Activated CD8-positive, alpha-beta memory T cell treated with anti-CD3 and anti-CD28 coated beads, Interleukin-2, amount 50 U/mL, for 4 hours (primary cell): ENCODE data around the gene PTPN1.
A peak's percentile ranks its signal among the peaks of the same experiment; 100 is the strongest.
"Not testable (repeated sequence)": the region's sequence is repeated elsewhere in the genome, so short reads cannot be mapped to it uniquely, and the experiment has no call there.

Experiments
- DNase-seq: peaks from one replicate; pipeline ENCODE4 v3.0.0-alpha.2; 2020

Gene PTPN1

GRCh38 chr20:50482396-50482981, 27.7 kb upstream of the PTPN1 start:
- no peak for DNase-seq

- no peak for DNase-seq
Observed at GRCh38 chr20:50484271-50484976, 25.8 kb upstream of the PTPN1 start.

DNA sequence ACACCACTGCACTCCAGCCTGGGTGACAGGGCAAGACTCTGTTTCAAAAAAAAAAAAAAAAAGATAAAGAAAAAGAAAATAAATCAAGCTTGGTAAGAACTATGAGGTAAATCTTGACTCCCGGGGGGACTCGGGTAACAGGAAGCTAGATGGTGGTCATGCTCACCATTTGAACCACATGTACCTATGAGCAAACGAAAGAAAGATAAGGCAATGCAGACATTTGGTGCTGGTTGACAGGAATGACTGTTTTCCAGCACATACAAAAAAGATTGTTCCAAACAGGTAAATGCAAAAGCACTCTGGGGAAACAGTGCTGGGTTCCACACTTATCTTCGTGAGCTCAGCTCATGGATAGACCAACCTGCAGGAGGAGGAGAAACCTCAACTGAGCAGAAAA, 22.8 kb upstream of the PTPN1 start:
- DNase-seq, result no peak

GRCh38 chr20:50488236-50488806, 21.9 kb upstream of the PTPN1 start:
- DNase-seq, result no peak

DNA sequence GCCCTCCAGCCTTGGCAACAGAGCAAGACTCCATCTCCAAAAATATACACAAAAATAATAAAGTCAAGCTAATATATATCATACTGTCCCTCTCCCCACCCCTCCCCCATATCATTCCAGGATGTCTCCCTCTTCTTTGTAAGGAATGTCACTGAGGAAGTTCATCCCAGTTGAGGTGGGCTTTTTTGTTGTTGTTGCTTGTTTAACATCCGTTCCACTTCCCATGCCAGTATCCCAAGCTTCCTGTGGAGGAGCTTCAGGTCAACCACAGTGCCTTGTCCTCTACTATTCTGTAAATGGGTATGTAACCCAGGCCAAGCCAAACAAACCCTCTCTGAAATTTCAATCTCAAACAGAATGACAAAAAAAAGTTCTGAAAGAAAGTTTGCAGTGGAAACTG, 19.0 kb upstream of the PTPN1 start:
- DNase-seq, result no peak

DNA sequence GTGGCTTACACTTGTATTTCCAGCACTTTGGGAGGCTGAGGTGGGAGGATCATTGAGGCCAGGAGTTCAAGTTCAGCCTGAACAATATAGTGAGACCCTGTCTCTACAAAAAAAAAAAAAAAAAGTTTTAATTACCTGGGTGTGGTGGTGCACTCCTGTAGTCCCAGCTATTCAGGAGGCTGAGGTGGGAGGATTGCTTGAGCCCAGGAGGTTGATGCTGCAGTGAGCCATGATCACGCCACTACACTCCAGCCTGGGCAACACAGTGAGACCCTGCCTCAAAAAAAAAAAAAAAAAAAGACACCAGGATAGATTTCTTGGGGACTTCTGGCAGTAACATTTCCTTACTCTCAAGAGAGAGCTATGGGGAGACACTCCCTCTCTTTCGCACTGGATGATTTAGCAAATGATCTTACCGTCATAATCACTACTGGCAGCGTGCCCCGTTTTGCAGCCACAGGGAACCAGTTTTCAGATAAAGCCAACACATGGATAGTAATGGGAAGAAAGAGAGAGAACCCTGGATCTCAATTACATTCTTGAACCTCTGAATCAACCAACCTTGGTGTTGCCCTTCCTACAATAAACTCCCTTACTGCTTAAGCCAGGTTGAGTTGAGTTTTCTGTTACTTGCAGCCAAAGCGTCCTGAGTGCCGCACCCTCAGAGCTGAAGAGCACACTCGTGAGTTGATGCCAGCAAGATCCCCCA, 18.1 kb upstream of the PTPN1 start:
- no peak for DNase-seq

DNA sequence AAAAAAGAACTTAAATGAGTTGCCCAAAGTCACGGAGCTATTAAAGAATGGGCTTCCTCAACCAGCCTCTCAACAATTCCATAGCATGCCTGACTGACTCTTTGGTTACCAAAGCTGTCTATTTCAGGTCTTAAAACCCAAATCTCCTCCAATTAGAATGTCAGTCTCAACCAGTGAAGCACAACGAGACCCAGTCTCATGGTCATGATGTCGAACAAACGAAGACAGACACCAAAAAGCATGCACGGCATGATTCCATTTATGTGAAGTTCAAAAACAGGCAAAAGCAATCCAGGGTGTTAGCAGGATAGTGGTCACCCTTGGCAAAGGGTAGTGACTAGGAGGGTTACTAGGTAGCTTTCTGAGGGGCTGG, 16.3 kb upstream of the PTPN1 start:
- DNase-seq, result no peak

DNA sequence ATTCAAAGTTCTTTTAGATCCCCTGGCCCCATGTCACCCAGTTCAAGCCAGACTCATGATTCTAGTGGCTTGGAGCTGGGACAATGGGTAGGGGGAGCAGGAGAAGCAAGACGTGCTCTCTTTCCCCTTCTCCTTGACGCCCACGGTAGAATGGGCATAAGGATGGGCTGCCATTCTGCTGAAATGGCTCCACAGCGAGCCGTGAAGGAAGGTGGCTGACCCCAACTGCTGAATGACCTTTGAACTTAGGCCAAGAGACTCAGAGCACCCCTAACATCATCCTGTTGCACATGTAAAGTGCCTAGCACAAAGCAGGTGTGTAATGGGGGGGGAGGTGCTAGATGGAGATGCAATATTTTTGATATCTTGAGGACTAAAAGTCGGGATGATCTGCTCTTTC, 15.8 kb upstream of the PTPN1 start:
- no peak for DNase-seq

DNA sequence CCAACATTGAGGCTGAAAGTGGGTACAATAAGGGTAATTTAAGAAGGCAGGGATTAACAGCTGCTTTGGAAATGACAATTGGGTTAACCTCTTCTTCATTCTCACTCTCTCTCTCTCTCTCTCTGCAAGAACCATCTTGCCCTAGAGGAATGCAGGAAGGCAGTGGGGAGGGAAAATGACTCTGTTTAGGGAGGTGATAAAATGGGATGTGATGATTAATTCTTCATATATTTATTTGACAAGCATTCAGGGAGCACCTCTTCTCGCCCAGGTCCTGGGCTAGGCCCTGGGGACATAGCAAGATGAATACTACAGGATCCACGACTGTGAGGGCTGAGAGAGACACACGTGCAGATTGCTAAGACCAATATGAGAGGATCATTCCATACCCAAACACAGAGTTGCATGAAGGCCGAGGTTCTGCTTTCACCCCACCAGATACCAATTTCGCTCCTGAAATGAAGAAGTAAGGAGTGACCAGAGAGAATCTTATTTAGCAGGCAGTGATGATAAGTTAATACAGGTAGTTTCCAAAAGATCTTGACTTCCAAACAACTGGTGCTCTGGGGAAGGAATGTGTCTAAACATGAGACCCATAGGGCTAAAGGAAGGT, 13.3 kb upstream of the PTPN1 start:
- DNase-seq, result no peak

GRCh38 chr20:50498071-50498776, 12.0 kb upstream of the PTPN1 start:
- DNase-seq, result no peak

GRCh38 chr20:50499938-50500337, 10.2 kb upstream of the PTPN1 start:
- DNase-seq, result no peak

DNA sequence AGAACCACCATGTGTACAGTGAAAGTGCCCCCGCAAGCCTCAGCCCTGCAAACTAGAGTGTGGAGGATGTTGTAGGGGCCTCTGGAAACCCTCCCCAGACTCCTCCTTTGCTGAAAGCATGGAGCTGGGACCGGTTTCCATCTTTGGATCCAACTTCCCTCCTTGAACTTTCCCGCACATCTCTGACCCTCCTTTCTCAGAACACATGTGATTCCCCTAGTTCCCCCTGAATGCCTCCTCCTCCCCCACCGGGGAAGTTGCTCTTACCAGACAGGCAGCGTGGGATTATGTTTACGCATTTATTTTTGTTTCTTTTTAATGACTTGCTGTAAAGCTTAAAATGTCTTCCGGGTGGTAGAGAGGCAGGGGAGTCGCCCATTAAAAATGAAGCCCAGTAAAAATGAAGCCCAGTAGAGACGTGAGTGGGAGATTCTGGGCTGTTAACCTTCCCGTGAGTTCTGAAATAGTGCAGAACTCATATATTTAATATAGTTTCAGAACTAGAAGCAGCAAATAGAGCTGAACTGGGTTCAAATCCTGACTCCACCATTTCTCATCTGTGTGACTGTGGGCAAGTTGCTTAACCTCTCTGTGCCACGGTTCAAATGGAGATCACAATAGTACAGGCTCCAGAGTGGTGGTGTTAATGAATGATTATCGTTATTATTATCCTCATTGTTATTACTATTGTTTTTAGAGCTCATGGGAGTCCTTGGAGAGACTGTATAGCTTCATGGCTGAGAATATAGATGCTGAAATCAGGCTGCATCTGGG, 8.0 kb upstream of the PTPN1 start:
- no peak for DNase-seq

- DNase-seq, result no peak
Observed at GRCh38 chr20:50504231-50504823, 5.9 kb upstream of the PTPN1 start.

- DNase-seq, result no peak
Observed at GRCh38 chr20:50506270-50506579, 4.0 kb upstream of the PTPN1 start.

DNA sequence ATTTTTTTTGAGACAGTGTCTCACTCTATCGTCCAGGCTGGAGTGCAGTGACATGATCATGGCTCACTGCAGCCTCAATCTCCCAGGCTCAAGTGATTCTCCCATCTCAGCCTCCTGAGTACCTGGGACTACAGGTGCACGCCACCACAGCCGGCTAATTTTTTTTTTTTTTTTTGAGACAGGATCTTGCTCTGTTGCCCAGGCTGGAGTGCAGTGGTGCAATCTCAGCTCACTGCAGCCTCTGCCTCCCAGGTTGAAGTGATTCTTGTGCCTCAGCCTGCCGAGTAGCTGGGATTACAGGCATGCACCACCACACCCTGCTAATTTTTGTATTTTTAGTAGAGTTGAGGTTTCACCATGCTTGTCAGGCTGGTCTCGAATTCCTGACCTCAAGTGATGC, 2.4 kb upstream of the PTPN1 start:
- DNase-seq, result not testable (repeated sequence)

- no peak for DNase-seq
Observed at GRCh38 chr20:50508171-50508755, 1.9 kb upstream of the PTPN1 start.

DNA sequence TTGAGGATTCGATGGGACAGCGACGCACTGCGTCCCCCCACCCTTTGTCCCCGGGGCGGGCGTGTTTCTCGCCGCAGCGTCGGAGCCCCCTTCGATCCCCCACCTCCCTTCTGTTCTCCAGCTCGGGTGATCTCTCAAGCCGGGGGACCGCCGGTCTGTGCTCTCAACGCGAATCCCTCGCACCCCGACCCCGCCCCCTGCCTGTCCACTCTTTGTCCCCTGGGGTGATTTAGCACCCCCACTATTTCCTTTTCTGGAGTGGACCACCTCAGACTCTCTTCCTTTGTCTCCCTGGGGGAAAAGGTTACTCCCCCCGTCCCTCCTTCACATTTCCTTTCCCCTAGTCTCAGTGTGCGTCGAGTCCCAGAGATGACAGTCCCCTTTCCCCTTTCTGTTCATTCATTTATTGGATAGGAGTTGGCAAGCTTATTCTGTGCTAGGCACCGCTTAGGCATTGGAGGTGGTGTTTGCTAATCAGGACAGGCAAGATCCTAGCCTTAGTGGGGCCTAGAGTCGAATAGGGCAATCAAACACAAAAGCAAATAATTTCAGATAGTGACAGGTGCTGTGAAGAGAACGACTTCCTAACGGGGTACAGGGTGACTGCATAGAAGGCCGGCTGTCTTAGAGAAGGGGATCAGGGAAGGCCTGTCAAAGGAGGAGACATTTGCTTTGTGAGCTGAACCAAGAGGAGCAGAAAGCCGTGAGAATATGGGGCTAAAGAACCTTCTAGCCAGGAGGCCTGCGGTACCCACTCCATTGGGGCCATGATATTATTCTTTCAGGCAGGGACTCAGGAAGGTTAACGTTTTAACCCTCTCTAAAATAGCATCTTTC, 741 bp downstream of the PTPN1 start:
- DNase-seq, result peak; percentile 22

- no peak for DNase-seq
Observed at GRCh38 chr20:50512323-50512722, 2.1 kb downstream of the PTPN1 start.

GRCh38 chr20:50513169-50514034, 3.2 kb downstream of the PTPN1 start:
- DNase-seq, result no peak

GRCh38 chr20:50514035-50514337, 3.8 kb downstream of the PTPN1 start:
- DNase-seq, result no peak
